IPS DF 6.9 (cell line): ENCODE data around the gene SLC23A1.
A peak's percentile ranks its signal among the peaks of the same experiment; 100 is the strongest.

Source experiments
- DNase-seq: peaks from one replicate; pipeline ENCODE4 v3.0.0-alpha.2; 2013; ENCODE audit warnings: low read depth, low spot score
- H3K27ac ChIP-seq: one replicate; pipeline ENCODE4 v1.5.1; 2013; ENCODE audit warnings: low read length, control low read depth
- H3K27me3 ChIP-seq: 2 replicates; pipeline ENCODE4 v1.6.1; 2013; ENCODE audit warnings: mild to moderate bottlenecking, low read length; ENCODE audit not compliant: control insufficient read depth, insufficient read depth
- H3K36me3 ChIP-seq: 2 replicates; pipeline ENCODE4 v1.6.1; 2013; ENCODE audit warnings: low read length; ENCODE audit not compliant: control insufficient read depth, insufficient read depth
- H3K4me1 ChIP-seq: 2 replicates; pipeline ENCODE4 v1.6.1; 2013; ENCODE audit warnings: low read length; ENCODE audit not compliant: control insufficient read depth, insufficient read depth
- H3K4me3 ChIP-seq: 2 replicates; pipeline ENCODE4 v1.5.1; 2013; ENCODE audit warnings: mild to moderate bottlenecking, low read length
- H3K9me3 ChIP-seq: 2 replicates; pipeline ENCODE4 v1.6.1; 2013; ENCODE audit warnings: low read length, inconsistent platforms; ENCODE audit not compliant: control insufficient read depth, insufficient read depth
- WGBS: extraction: QIAGEN DNeasy Blood & Tissue Kit; methylation state at CpG from one replicate; pipeline ENCODE4 v1.1.7; 2013; ENCODE audit warnings: mixed read lengths, missing lambda C conversion rate; ENCODE audit not compliant: insufficient read length, insufficient coverage; 5-methylcytosine and 5-hydroxymethylcytosine counted together

SLC23A1 gene

DNA sequence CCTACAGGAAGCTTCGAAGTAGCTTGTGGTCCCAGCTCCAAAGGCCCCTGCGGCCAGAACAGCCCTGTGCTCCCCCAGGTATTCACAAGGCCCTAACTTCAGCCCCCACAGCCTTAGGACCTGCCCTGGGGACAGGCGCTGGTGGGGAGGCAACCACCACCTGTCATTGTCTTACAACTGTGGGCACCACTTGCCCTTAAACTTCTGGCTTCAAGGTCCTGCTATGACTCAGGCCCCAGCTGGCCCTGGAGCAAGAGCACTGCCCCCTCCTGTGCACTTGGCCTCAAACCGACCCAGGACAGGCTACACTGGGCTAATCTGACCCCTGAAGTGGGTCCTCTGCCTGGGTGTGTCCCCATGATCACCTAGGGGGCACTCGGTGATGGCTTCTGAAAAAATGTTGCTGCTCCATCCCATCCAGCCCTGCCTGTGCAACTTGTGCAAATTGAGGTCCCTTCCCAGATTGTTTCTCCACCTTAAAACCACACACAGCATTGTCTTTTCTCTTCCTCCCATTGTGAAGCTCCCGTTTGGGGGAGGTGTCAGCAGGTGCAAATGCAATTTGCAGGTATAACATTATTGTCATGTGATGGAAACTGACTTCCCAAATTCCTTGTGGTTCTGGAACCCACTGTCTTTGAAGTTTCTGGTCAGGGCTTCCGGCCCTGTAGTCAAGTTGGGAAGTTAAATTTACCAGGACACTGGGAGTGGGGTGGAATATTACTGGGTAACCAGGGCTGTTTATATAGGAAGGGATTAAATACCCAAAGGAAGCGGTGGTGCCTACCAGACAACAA, 12.9 kb upstream of the SLC23A1 start:
- no peak for DNase-seq
- Histone ChIP-seq H3K4me1 (peaks cover 9% of the 10 kb centered on the region), H3K27me3 (peaks cover 10% of the 10 kb centered on the region; the same call in 1 of the 2 replicates), H3K9me3 (no peaks in the 10 kb centered on the region), H3K4me3 (no peak overlapping the region), H3K36me3 (peaks cover 5% of the 10 kb centered on the region; the same call in 1 of the 2 replicates), H3K27ac (no peak overlapping the region)
- no CpG with 5 or more reads among the region's 8 CpGs for WGBS

DNA sequence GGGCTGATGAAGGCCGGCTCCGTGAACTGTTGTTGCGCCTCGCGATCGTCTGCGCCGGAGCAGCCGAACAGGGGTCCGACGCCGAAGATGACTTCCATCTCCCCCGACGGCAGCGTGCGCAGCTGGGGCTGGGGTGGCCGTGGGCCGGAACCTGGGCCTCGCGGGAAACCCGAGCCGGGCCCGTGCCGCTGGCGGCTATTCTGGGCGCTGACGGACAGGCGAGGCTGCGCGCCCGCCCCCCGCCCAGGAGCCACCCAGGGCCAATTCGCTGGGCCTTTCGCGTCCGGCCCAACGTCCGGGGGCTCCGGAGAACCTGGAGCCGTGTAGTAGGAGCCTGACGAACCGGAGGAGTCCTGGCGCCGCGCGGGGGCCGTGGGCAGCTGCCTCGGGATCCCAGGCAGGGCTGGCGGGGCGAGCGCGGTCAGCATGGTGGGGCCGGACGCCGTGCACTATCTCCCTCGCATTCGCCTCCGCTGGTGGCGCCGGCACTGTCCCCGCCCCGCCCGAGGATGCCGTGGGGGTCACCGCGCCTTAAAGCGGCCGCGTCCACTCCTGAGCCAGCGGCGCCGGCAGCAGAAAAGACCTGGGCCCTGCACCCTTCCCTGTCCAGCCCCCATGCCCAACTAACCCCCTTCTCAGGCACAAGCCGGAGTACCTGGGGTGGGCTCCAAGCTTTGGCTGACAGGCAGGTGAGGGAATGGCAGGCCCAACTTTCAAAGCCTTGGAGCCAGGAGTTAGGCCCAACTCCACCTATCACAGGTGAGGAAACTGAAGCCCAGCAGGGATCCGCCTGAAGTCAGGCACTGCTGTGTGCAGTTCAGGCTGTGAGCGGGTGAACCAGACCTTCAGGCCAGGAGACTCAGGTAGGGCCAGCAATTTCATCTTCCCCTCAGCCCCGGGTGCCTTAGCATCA, 11.8 kb upstream of the SLC23A1 start, which contains the start of gene PROB1:
TSS of gene PROB1 (minus strand) at position 451 of the 913 bp plus-strand sequence. CDS start at position 428, 23 bp downstream.
- Histone ChIP-seq H3K36me3 (peaks cover 3% of the 10 kb centered on the region; the same call in 1 of the 2 replicates), H3K4me1 (peaks cover 9% of the 10 kb centered on the region), H3K9me3 (no peaks in the 10 kb centered on the region), H3K27ac (no peak within 1 kb of the TSS), H3K4me3 (peak within 1 kb of the TSS; percentile 48; the same call in 1 of the 2 replicates), H3K27me3 (peaks cover 10% of the 10 kb centered on the region; the same call in 1 of the 2 replicates)
- no peak for DNase-seq
- no CpG with 5 or more reads among the region's 76 CpGs for WGBS

DNA sequence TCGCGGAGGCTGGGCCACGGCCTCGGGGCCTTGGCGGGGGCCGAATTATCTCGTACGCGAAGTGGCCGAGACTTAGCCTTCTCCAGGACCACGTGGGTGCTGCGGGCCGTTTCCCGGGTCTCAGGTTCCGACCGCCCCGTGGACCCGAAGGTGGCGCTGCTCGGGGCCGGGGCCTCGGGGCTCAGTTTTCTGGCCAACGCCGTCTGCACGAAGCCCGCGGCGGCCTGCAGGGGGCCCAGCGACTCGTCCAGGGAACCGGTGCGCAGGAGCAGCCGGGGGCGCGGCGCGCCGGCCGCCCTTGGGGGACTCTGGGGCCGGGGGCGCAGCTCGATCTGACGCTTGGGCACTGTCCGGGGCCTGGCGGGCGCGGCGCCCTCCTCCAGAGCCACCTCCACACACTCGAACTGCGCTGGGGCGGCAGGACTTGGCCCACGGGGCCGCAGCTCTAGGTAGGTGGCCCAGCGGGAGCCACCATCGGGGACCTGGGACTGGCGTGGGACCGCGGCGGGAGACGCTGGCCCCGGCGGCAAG, 11.1 kb upstream of the SLC23A1 start:
- DNase-seq, result no peak
- Histone ChIP-seq H3K27me3 (peaks cover 10% of the 10 kb centered on the region; the same call in 1 of the 2 replicates), H3K9me3 (no peaks in the 10 kb centered on the region), H3K27ac (no peak overlapping the region), H3K36me3 (0 out of 2 replicates have a peak, but pooled peaks cover under 1% of the 10 kb centered on the region), H3K4me3 (peak overlapping the region; percentile 48; the same call in 1 of the 2 replicates), H3K4me1 (peaks cover 9% of the 10 kb centered on the region)
- no CpG with 5 or more reads among the region's 62 CpGs for WGBS

DNA sequence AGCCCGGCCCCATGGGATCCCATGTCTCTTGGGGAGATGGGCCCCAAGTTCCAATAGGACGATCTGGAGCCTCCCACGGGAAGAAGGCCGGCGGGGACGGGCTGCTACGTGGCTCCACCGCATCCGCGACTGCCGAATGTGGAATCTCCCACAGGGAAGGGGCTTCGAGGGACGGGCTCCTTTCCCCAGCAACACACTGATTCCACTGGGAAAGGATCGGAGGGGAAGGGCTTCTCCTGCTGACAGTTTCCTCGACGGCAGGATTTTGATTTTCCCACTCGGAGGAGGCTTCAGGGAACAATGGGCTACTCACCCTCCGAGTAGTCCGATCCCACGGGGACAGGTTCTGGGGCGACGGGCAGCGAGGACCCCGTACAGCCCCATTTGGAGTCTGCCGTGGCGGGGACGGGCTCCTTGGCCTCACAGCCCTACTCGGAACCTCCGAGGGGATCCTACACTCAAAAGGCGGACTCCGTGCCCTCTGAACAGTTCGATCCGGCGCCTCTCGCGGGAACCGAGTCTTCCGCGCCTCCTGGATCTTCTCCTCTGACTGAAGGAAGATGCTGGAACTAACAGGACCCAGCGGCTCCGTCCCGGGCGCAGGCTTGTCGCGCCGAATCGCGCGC, 10.5 kb upstream of the SLC23A1 start:
- Histone ChIP-seq H3K4me3 (peak overlapping the region; percentile 48; the same call in 1 of the 2 replicates), H3K4me1 (peaks cover 9% of the 10 kb centered on the region), H3K9me3 (no peaks in the 10 kb centered on the region), H3K27ac (no peak overlapping the region), H3K36me3 (0 out of 2 replicates have a peak, but pooled peaks cover 2% of the 10 kb centered on the region), H3K27me3 (peaks cover 10% of the 10 kb centered on the region; the same call in 1 of the 2 replicates)
- no peak for DNase-seq
- WGBS, result no CpG with 5 or more reads among the region's 49 CpGs

DNA sequence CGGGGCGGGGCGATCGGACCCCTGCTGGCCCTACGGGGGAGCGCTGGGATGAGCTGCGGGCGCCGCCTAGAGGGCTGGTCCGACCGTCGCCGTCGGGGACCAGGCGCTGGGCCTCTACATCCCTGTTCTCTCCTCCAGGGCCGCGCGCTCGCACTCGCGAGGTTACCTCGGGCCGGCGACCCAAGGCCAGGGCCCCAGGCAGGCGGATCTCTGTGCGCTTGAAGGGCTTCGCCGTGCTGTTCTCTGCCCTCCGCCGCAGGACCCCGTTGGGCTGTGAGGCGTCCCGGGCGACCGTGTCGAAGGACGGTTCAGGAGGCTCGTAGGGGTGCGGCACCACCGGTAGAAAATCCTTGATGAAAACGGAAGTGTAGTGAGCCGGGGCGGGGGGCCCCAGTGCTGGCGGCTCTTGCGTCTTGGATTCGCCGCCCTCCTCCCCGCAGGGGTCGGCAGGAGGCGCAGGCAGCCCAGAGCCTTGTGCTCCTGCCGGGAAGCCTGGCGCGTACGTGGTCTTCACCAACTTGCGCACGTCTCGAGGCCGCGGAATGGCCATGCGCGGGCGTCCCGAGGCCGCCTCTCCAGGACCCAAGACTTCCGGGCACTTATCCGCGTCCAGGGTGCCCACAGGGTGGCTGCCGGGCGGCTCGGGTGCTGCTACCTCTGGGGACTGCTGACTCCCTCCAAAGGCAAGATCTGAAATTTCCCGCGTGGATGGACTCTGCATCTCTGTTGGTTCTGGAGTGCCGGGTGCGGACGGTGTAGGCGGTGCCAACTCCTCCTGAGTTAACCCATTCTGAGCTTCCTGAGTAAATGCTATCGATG, 9.8 kb upstream of the SLC23A1 start:
- Histone ChIP-seq H3K27ac (no peak overlapping the region), H3K9me3 (no peaks in the 10 kb centered on the region), H3K4me3 (peak overlapping the region; percentile 48; the same call in 1 of the 2 replicates), H3K27me3 (peaks cover 10% of the 10 kb centered on the region; the same call in 1 of the 2 replicates), H3K4me1 (peaks cover 15% of the 10 kb centered on the region), H3K36me3 (0 out of 2 replicates have a peak, but pooled peaks cover 2% of the 10 kb centered on the region)
- no peak for DNase-seq
- no CpG with 5 or more reads among the region's 77 CpGs for WGBS

DNA sequence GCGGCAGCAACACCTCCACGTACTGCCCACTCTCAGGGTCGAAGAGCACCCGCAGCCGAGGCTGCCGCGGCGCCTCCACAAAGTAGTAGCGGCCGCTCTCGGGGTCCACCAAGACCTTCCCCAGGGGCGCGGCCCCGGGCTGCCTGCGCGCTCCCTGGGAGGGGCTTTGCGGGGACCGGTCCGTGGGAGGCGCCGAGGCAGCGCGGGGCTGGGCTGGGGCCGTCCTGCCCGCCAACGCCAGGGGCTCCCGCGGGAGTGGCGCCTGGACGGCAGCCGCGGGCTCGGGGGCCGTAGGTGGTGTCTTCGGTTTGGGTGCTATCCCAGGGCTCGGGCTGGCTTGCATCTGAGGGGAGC, 9.2 kb upstream of the SLC23A1 start:
- H3K4me1 ChIP-seq, result peaks cover 16% of the 10 kb centered on the region
- peak overlapping the region; percentile 48; the same call in 1 of the 2 replicates for H3K4me3 ChIP-seq
- no peak overlapping the region for H3K27ac ChIP-seq

DNA sequence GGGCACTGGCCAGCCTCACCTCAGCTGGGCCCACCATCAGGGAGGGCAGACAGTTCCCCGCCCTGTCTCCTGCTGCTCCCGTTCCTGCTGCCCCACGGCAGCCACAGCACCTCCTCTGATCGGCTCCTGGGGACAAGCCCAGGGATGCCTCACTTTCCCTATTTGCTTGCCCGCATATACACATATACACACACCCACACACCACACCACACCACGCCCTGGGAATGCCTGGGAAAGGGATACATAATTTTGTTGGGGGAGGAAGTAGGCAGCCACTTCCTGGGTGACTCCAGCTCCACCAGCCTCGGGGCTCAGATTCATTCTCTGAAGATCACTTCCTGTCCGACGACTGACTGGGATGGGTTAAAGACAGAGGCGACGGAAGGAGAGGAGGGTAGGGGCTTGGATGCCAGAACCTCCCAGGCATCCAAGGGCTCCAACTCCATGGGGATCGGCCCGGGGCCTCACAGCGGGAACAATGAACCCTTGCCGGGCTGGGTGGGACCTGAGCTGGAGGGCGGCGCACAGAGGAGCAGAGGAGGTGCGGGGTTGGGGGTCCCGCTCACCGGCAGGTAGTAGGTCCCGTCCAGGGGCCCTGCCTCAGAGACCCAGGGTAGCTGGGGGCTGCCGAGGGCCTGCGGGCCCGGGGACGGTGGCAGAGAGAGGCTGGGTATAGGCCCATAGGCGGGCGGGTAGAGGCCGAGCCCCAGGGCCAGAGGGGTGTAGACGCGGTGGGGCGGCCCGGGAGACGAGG, 8.7 kb upstream of the SLC23A1 start:
- peaks cover 16% of the 10 kb centered on the region for H3K4me1 ChIP-seq
- DNase-seq, result no peak
- H3K4me3 ChIP-seq, result peak overlapping the region; percentile 48; the same call in 1 of the 2 replicates

More for the DNA sequence above, 9.2 kb upstream of the SLC23A1 start:
- Histone ChIP-seq H3K36me3 (0 out of 2 replicates have a peak, but pooled peaks cover 2% of the 10 kb centered on the region), H3K9me3 (no peaks in the 10 kb centered on the region), H3K27me3 (peaks cover 10% of the 10 kb centered on the region; the same call in 1 of the 2 replicates)
- no peak for DNase-seq
- no CpG with 5 or more reads among the region's 36 CpGs for WGBS

DNA sequence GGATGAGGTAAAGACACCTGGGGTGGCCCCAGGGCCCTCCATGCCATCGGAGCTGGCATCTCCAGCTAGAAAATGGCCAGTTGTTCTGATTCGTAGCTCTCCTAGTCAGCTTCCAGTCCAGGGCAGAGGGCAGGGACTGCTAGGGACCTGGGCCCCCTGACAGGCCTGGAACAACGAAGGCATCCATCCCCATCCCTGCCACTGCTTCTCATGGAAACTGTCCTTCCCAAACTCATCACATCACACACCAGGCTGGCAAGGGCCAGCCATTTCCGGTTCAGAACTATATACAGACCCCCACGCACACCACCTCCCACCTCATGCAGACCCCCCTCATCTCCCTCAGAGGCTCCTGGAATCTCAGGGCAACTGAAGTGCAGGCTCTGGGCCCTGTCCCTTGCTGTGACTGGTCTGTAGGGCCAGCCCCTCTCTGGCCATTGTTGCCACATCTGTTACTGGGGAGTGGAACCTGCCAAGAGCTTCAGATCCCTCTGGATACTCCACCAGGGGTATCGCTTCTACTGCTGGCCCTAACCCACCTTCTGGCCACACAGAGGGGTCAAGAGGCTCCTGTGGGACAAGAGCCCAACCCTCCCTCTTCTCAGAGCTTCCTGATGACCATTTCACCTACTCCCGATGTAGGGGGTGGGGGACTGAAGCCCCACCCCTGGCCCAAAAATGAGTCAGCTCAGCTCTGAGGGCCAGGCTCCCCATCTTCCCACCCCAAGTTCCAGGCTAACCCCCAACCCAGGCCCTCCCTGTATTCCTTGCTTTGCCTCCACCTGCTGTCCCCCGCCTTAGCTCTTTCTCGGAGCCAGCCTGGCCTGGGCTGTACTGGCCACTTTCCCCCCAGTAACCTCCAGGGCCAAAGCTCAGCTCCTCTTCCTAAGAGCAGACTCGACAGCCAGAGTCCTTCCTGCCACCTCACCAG, 7.8 kb upstream of the SLC23A1 start:
- no peak for DNase-seq
- peaks cover 16% of the 10 kb centered on the region for H3K4me1 ChIP-seq
- H3K27ac ChIP-seq, result no peak overlapping the region
- no peaks in the 10 kb centered on the region for H3K9me3 ChIP-seq
- WGBS, result no CpG with 5 or more reads among the region's 10 CpGs
- H3K4me3 ChIP-seq, result no peak overlapping the region
- H3K36me3 ChIP-seq, result 0 out of 2 replicates have a peak, but pooled peaks cover 2% of the 10 kb centered on the region
- peaks cover 10% of the 10 kb centered on the region; the same call in 1 of the 2 replicates for H3K27me3 ChIP-seq

More for the DNA sequence above, 8.7 kb upstream of the SLC23A1 start:
- WGBS, result no CpG with 5 or more reads among the region's 33 CpGs
- Histone ChIP-seq H3K27me3 (peaks cover 10% of the 10 kb centered on the region; the same call in 1 of the 2 replicates), H3K36me3 (0 out of 2 replicates have a peak, but pooled peaks cover 2% of the 10 kb centered on the region), H3K9me3 (no peaks in the 10 kb centered on the region), H3K27ac (no peak overlapping the region)
